HEK293 (cell line): ENCODE results near the gene PTPRG.

ENCODE experiments used
- CTCF ChIA-PET: fragments of 350-600 bp; formaldehyde crosslinking; extraction: SDS; loops from one replicate; lab custom pipeline; 2021; ENCODE audit warnings: antibody characterized with exemption; lab: Yijun Ruan, JAX
- POLR2A ChIA-PET: fragments of 300-600 bp; formaldehyde crosslinking; extraction: SDS; loops from one replicate; lab custom pipeline; 2020; ENCODE audit warnings: antibody characterized with exemption, inconsistent platforms; lab: Yijun Ruan, JAX
- H3K27ac ChIP-seq: fragments of 200-500 bp; sonication (Bioruptor generic); 2 replicates; pipeline ENCODE4 v1.5.1; 2014; ENCODE audit warnings: low read depth, low read length, control low read depth, inconsistent platforms; ENCODE audit errors: extremely low read depth
- H3K36me3 ChIP-seq, 2 experiments: fragments of 200-500 bp in 1 of 2; sonication (Bioruptor generic) in 1 of 2; 1 replicate in 1 of 2; 2 replicates in 1 of 2; pipeline ENCODE4 v1.5.1; 2014 to 2017; ENCODE audit warnings: inconsistent platforms in 2 of 2, low read length in 2 of 2; ENCODE audit not compliant: control insufficient read depth in 2 of 2, insufficient read depth in 1 of 2
- H3K4me1 ChIP-seq: fragments of 200-500 bp; sonication (Bioruptor generic); 2 replicates; pipeline ENCODE4 v1.5.1; 2014; ENCODE audit warnings: mild to moderate bottlenecking, low read length, inconsistent platforms; ENCODE audit not compliant: control insufficient read depth, insufficient read depth
- H3K4me3 ChIP-seq: 2 replicates; pipeline ENCODE4 v1.5.1; 2011; ENCODE audit warnings: low read depth, mild to moderate bottlenecking, control low read depth, low read length, moderate library complexity
- H3K9me3 ChIP-seq: fragments of 200-500 bp; sonication (Bioruptor generic); 2 replicates; pipeline ENCODE4 v1.5.1; 2014; ENCODE audit warnings: low read depth, low read length, inconsistent platforms; ENCODE audit not compliant: control insufficient read depth, insufficient read depth
- EGR2 ChIP-seq: fragments of 450-650 bp; formaldehyde crosslinking; IDR thresholded peaks from 2 replicates; pipeline ENCODE4 v1.5.1; 2016; ENCODE audit warnings: low read depth, missing biosample characterization, missing genetic modification characterization
- KLF1 ChIP-seq: fragments of 450-650 bp; formaldehyde crosslinking; IDR thresholded peaks from 2 replicates; pipeline ENCODE4 v1.5.1; 2016; ENCODE audit warnings: missing biosample characterization, missing genetic modification characterization
- KLF10 ChIP-seq: fragments of 450-650 bp; IDR thresholded peaks from 2 replicates; pipeline ENCODE4 v1.5.1; 2018; ENCODE audit warnings: missing biosample characterization, mild to moderate bottlenecking, missing genetic modification characterization
- SCRT2 ChIP-seq: fragments of 450-650 bp; formaldehyde crosslinking; IDR thresholded peaks from 2 replicates; pipeline ENCODE4 v1.5.1; 2016; ENCODE audit warnings: missing biosample characterization, missing genetic modification characterization
- TCF7L2 ChIP-seq: IDR thresholded peaks from 2 replicates; pipeline ENCODE4 v1.6.1; 2011; ENCODE audit warnings: low read depth, mild to moderate bottlenecking, inconsistent platforms, low read length, moderate library complexity, borderline replicate concordance
- ZEB2 ChIP-seq: fragments of 450-650 bp; formaldehyde crosslinking; IDR thresholded peaks from 2 replicates; pipeline ENCODE4 v1.5.1; 2016; ENCODE audit warnings: missing biosample characterization, missing genetic modification characterization
- ZFP41 ChIP-seq: fragments of 450-650 bp; formaldehyde crosslinking; IDR thresholded peaks from 2 replicates; pipeline ENCODE4 v1.5.1; 2016; ENCODE audit warnings: missing biosample characterization, missing genetic modification characterization, borderline replicate concordance
- ZIC2 ChIP-seq: fragments of 450-650 bp; formaldehyde crosslinking; IDR thresholded peaks from 2 replicates; pipeline ENCODE4 v1.5.1; 2016; ENCODE audit warnings: missing biosample characterization, missing genetic modification characterization
- ZNF10 ChIP-seq: fragments of 450-650 bp; formaldehyde crosslinking; IDR thresholded peaks from 2 replicates; pipeline ENCODE4 v1.5.1; 2017; ENCODE audit warnings: missing biosample characterization, missing genetic modification characterization
- ZNF157 ChIP-seq: fragments of 450-650 bp; formaldehyde crosslinking; IDR thresholded peaks from 2 replicates; pipeline ENCODE4 v1.5.1; 2016; ENCODE audit warnings: missing biosample characterization, missing genetic modification characterization
- ZNF184 ChIP-seq: fragments of 450-650 bp; IDR thresholded peaks from 2 replicates; pipeline ENCODE4 v1.5.1; 2018; ENCODE audit warnings: missing biosample characterization, mild to moderate bottlenecking, missing genetic modification characterization
- ZNF266 ChIP-seq: fragments of 450-650 bp; formaldehyde crosslinking; IDR thresholded peaks from 2 replicates; pipeline ENCODE4 v1.5.1; 2016; ENCODE audit warnings: missing biosample characterization, missing genetic modification characterization, low read depth
- ZNF366 ChIP-seq: fragments of 450-650 bp; formaldehyde crosslinking; conservative IDR thresholded peaks from 2 replicates; pipeline ENCODE4 v1.5.1; 2016; ENCODE audit warnings: missing biosample characterization, missing genetic modification characterization
- ZNF404 ChIP-seq: fragments of 450-650 bp; formaldehyde crosslinking; IDR thresholded peaks from 2 replicates; pipeline ENCODE4 v1.5.1; 2017; ENCODE audit warnings: missing biosample characterization, missing genetic modification characterization
- ZNF521 ChIP-seq: fragments of 450-650 bp; formaldehyde crosslinking; IDR thresholded peaks from 2 replicates; pipeline ENCODE4 v1.5.1; 2017; ENCODE audit warnings: missing biosample characterization, mild to moderate bottlenecking, missing genetic modification characterization
- ZNF529 ChIP-seq: fragments of 450-650 bp; formaldehyde crosslinking; IDR thresholded peaks from 2 replicates; pipeline ENCODE4 v1.5.1; 2017; ENCODE audit warnings: missing genetic modification characterization, missing biosample characterization; ENCODE audit not compliant: insufficient replicate concordance
- ZNF561 ChIP-seq: fragments of 450-650 bp; IDR thresholded peaks from 2 replicates; pipeline ENCODE4 v1.5.1; 2018; ENCODE audit warnings: missing biosample characterization, missing genetic modification characterization, borderline replicate concordance
- ZNF610 ChIP-seq: fragments of 450-650 bp; formaldehyde crosslinking; IDR thresholded peaks from 2 replicates; pipeline ENCODE4 v1.5.1; 2016; ENCODE audit warnings: missing biosample characterization, missing genetic modification characterization, borderline replicate concordance
- ZNF654 ChIP-seq: fragments of 450-650 bp; formaldehyde crosslinking; IDR thresholded peaks from 2 replicates; pipeline ENCODE4 v1.5.1; 2016; ENCODE audit warnings: low read depth, missing biosample characterization, missing genetic modification characterization
- ZNF792 ChIP-seq: fragments of 450-650 bp; formaldehyde crosslinking; IDR thresholded peaks from 2 replicates; pipeline ENCODE4 v1.5.1; 2016; ENCODE audit warnings: missing biosample characterization, missing genetic modification characterization
- ZNF830 ChIP-seq: fragments of 450-650 bp; IDR thresholded peaks from 2 replicates; pipeline ENCODE4 v1.5.0; 2018; ENCODE audit warnings: missing biosample characterization, missing genetic modification characterization, low read depth, mild to moderate bottlenecking, moderate library complexity
- ZSCAN23 ChIP-seq: fragments of 450-650 bp; formaldehyde crosslinking; IDR thresholded peaks from 2 replicates; pipeline ENCODE4 v1.5.1; 2016; ENCODE audit warnings: missing biosample characterization, missing genetic modification characterization
- TF ChIP-seq, protein P1 (sequence below): fragments of 450-650 bp; formaldehyde crosslinking; conservative IDR thresholded peaks from 2 replicates; pipeline ENCODE4 v1.5.1; 2016; ENCODE audit warnings: low read depth, missing biosample characterization, missing genetic modification characterization

Gene PTPRG

DNA sequence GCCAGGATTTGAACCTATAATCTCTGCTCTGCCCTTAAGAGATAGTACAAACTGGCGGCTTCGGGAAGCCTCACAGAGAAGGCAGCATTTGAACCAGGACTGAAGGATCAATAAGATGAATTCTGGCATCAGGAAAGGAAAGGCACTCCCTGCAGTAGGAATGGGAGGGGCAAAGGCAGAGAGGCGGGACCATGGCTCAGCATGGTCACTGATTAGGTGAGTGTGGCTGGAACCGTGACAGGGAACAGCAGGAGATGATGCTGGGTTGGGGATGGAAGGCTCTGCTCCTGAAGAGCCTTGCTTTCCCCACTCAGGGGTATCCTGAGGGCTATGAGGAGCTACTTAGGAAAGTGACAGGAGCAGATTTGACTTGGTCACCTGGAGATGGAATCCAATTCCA, 653.5 kb downstream of the PTPRG start:
- H3K4me3 ChIP-seq, result no peak overlapping the region
- peaks cover 0 to 10% of the 10 kb centered on the region in 2 experiments; a peak in 1 of 3 replicates for H3K36me3 ChIP-seq
- TF ChIP-seq EGR2 (tag by site-specific recombination) (no peak), ZNF10 (tag by site-specific recombination) (0 out of 2 replicates have a peak, but pooled peaks have one; percentile 20), ZNF266 (tag by site-specific recombination) (no peak), ZFP41 (tag by site-specific recombination) (no peak), ZNF404 (tag by site-specific recombination) (no peak)
- TF ChIP-seq, protein P1, sequence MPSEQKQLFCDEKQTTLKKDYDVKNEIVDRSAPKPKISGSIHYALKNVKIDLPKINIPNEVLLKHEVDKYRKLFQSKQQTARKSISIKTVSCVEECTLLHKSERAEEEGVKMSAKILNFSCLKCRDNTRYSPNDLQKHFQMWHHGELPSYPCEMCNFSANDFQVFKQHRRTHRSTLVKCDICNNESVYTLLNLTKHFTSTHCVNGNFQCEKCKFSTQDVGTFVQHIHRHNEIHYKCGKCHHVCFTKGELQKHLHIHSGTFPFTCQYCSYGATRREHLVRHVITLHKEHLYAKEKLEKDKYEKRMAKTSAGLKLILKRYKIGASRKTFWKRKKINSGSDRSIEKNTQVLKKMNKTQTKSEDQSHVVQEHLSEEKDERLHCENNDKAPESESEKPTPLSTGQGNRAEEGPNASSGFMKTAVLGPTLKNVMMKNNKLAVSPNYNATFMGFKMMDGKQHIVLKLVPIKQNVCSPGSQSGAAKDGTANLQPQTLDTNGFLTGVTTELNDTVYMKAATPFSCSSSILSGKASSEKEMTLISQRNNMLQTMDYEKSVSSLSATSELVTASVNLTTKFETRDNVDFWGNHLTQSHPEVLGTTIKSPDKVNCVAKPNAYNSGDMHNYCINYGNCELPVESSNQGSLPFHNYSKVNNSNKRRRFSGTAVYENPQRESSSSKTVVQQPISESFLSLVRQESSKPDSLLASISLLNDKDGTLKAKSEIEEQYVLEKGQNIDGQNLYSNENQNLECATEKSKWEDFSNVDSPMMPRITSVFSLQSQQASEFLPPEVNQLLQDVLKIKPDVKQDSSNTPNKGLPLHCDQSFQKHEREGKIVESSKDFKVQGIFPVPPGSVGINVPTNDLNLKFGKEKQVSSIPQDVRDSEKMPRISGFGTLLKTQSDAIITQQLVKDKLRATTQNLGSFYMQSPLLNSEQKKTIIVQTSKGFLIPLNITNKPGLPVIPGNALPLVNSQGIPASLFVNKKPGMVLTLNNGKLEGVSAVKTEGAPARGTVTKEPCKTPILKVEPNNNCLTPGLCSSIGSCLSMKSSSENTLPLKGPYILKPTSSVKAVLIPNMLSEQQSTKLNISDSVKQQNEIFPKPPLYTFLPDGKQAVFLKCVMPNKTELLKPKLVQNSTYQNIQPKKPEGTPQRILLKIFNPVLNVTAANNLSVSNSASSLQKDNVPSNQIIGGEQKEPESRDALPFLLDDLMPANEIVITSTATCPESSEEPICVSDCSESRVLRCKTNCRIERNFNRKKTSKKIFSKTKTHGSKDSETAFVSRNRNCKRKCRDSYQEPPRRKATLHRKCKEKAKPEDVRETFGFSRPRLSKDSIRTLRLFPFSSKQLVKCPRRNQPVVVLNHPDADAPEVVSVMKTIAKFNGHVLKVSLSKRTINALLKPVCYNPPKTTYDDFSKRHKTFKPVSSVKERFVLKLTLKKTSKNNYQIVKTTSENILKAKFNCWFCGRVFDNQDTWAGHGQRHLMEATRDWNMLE (tag by site-specific recombination), result no peak
- ChIA-PET POLR2A (no interaction called here), CTCF (no interaction called here)
- no peaks in the 10 kb centered on the region for H3K9me3 ChIP-seq
- H3K27ac ChIP-seq, result no peak overlapping the region
- peaks cover 4% of the 10 kb centered on the region; the same call in 1 of the 2 replicates for H3K4me1 ChIP-seq

DNA sequence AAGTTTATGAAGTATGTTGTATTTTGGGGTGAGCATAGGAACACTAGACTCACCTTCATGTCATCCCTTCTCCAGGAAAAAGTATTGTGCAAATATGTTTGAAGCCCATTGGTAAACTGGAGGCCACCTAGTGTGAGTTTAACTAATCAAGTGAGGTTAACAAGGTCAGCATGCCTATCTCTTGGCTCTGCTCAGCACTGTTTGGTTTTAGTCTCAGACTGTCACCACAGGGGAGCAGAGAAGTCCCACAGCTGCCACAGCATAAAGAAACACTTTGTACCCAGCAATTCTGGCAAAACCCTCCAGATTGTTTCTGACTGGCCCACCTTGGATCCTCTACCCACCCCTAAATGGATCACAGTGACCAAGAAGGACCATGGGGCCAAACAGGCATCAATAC, 659.2 kb downstream of the PTPRG start:
- H3K36me3 ChIP-seq, result peaks cover 0 to 21% of the 10 kb centered on the region in 2 experiments; a peak in 1 of 3 replicates
- no peak overlapping the region for H3K4me3 ChIP-seq
- no peak overlapping the region for H3K27ac ChIP-seq
- CTCF ChIA-PET, result no interaction called here
- H3K9me3 ChIP-seq, result no peaks in the 10 kb centered on the region
- TF ChIP-seq ZIC2 (tag by site-specific recombination), result no peak
- TF ChIP-seq KLF10 (tag by site-specific recombination), result no peak
- no peak for TF ChIP-seq ZSCAN23 (tag by site-specific recombination)
- TF ChIP-seq ZEB2 (tag by site-specific recombination), result no peak
- no peak for TF ChIP-seq ZNF366 (tag by site-specific recombination)
- no peak for TF ChIP-seq ZNF266 (tag by site-specific recombination)
- TF ChIP-seq ZNF561 (tag by site-specific recombination), result no peak
- TF ChIP-seq ZNF610, result no peak
- no peak for TF ChIP-seq ZNF654 (tag by site-specific recombination)
- no peak for TF ChIP-seq ZNF529 (tag by site-specific recombination)
- POLR2A ChIA-PET, result no interaction called here
- no peaks in the 10 kb centered on the region for H3K4me1 ChIP-seq

- Histone ChIP-seq H3K27ac (no peak overlapping the region), H3K4me1 (no peaks in the 10 kb centered on the region), H3K9me3 (no peaks in the 10 kb centered on the region), H3K36me3 (peaks cover 0 to 9% of the 10 kb centered on the region in 2 experiments; a peak in 1 of 3 replicates), H3K4me3 (no peak overlapping the region)
- TF ChIP-seq ZNF184, result no peak
- no peak for TF ChIP-seq ZNF157 (tag by site-specific recombination)
- TF ChIP-seq ZNF521 (tag by site-specific recombination), result no peak
- TF ChIP-seq ZNF366 (tag by site-specific recombination), result no peak
- no peak for TF ChIP-seq TCF7L2
- TF ChIP-seq KLF1 (tag by site-specific recombination), result no peak
- TF ChIP-seq ZNF792, result no peak
- TF ChIP-seq SCRT2, result no peak
- no peak for TF ChIP-seq ZNF830 (tag by site-specific recombination)
- POLR2A ChIA-PET, result no interaction called here
- CTCF ChIA-PET, result interaction anchor here (0.9 kb wide), 1 partner anchor 12 kb away, joined by 3 read pairs; no protein-coding TSS in a partner anchor
These were observed 663.7 kb downstream of the PTPRG start for GRCh38 chr3:62225051-62225450.
